ENCODE measurements around the gene TPSB2. TPM values are rescaled to one million over a fixed set of nuclear protein-coding genes. Genes with fewer than 3 reads are reported as not detected.

The TPSB2 gene
- total and polyA plus RNA-seq, 4 donors: 0.46 to 154 (median 52.2) TPM

GRCh38 chr16:1213231-1213630 lies 16.8 kb downstream of the TPSB2 start:
- H3K27ac ChIP-seq (ENCODE audit: low read depth in 1 of 2, low read length in 1 of 2): no peak overlapping the region
- WGBS, 2 donors: 74 to 80% methylated on average over 8 of the region's 8 CpGs
- no peak overlapping the region for H3K9ac ChIP-seq (ENCODE audit: insufficient read depth in 1 of 2, low read length in 2 of 2)
- H3K4me3 ChIP-seq: no peak overlapping the region
- no peak for DNase-seq
- no peak for TF ChIP-seq CTCF (IDR thresholded peaks at IDR 0.05; ENCODE audit: control extremely low read depth, extremely low read depth)
- H3K27me3 ChIP-seq (ENCODE audit: control insufficient read depth in 3 of 3, insufficient read depth in 3 of 3, low read length in 2 of 3): no peaks in the 10 kb centered on the region
- H3K36me3 ChIP-seq (ENCODE audit: control insufficient read depth in 4 of 4, insufficient read depth in 4 of 4, low read length in 4 of 4): peaks cover 0 to 1% (median 0%) of the 10 kb centered on the region in 4 donors
- no peaks in the 10 kb centered on the region for H3K4me1 ChIP-seq (ENCODE audit: control insufficient read depth in 5 of 5, insufficient read depth in 5 of 5, low read length in 5 of 5)
- ATAC-seq (ENCODE audit: insufficient read depth, low FRiP score): no peak
- no peaks in the 10 kb centered on the region for H3K9me3 ChIP-seq (ENCODE audit: control insufficient read depth in 4 of 4, insufficient read depth in 3 of 4, low read length in 3 of 4)

- Histone ChIP-seq H3K4me3 (no peak overlapping the region), H3K36me3 (ENCODE audit: control insufficient read depth in 4 of 4, insufficient read depth in 4 of 4, low read length in 4 of 4) (peaks cover 0 to 1% (median 0%) of the 10 kb centered on the region in 4 donors), H3K9me3 (ENCODE audit: control insufficient read depth in 4 of 4, insufficient read depth in 3 of 4, low read length in 3 of 4) (no peaks in the 10 kb centered on the region), H3K9ac (ENCODE audit: insufficient read depth in 1 of 2, low read length in 2 of 2) (no peak overlapping the region), H3K27me3 (ENCODE audit: control insufficient read depth in 3 of 3, insufficient read depth in 3 of 3, low read length in 2 of 3) (no peaks in the 10 kb centered on the region), H3K27ac (ENCODE audit: low read depth in 1 of 2, low read length in 1 of 2) (no peak overlapping the region), H3K4me1 (ENCODE audit: control insufficient read depth in 5 of 5, insufficient read depth in 5 of 5, low read length in 5 of 5) (no peaks in the 10 kb centered on the region)
- TF ChIP-seq CTCF (IDR thresholded peaks at IDR 0.05; ENCODE audit: control extremely low read depth, extremely low read depth): no peak
- 90 to 91% methylated on average over 39 to 40 of the region's 40 CpGs for WGBS, 2 donors
- DNase-seq (no peak), ATAC-seq (ENCODE audit: insufficient read depth, low FRiP score) (no peak)
These were observed 17.3 kb downstream of the TPSB2 start for GRCh38 chr16:1212616-1213194.

GRCh38 chr16:1211451-1212268 lies 18.3 kb downstream of the TPSB2 start:
- TF ChIP-seq CTCF (IDR thresholded peaks at IDR 0.05; ENCODE audit: control extremely low read depth, extremely low read depth): no peak
- 89 to 91% methylated on average over 52 to 65 of the region's 65 CpGs for WGBS, 2 donors
- ATAC-seq (ENCODE audit: insufficient read depth, low FRiP score) (no peak), DNase-seq (no peak)
- Histone ChIP-seq H3K4me3 (no peak overlapping the region), H3K27ac (ENCODE audit: low read depth in 1 of 2, low read length in 1 of 2) (no peak overlapping the region), H3K36me3 (ENCODE audit: control insufficient read depth in 4 of 4, insufficient read depth in 4 of 4, low read length in 4 of 4) (peaks cover 0 to 1% (median 0%) of the 10 kb centered on the region in 4 donors), H3K4me1 (ENCODE audit: control insufficient read depth in 5 of 5, insufficient read depth in 5 of 5, low read length in 5 of 5) (no peaks in the 10 kb centered on the region), H3K27me3 (ENCODE audit: control insufficient read depth in 3 of 3, insufficient read depth in 3 of 3, low read length in 2 of 3) (no peaks in the 10 kb centered on the region), H3K9ac (ENCODE audit: insufficient read depth in 1 of 2, low read length in 2 of 2) (no peak overlapping the region), H3K9me3 (ENCODE audit: control insufficient read depth in 4 of 4, insufficient read depth in 3 of 4, low read length in 3 of 4) (no peaks in the 10 kb centered on the region)

Measured in lung (tissue), 12 donors.